Vagina (tissue), 2 donors: ENCODE data around the gene PDZK1.
"Not testable (repeated sequence)": the region's sequence is repeated elsewhere in the genome, so short reads cannot be mapped to it uniquely, and the experiment has no call there.

ENCODE experiments used
- POLR2A ChIP-seq, 2 donors: fragments of 450-650 bp; IDR thresholded peaks; one replicate each; pipeline ENCODE4 v1.6.1; 2017; ENCODE audit warnings: antibody characterized with exemption in 2 of 2, mild to moderate bottlenecking in 2 of 2, moderate library complexity in 2 of 2
- TF ChIP-seq, protein P1 (sequence below), 3 experiments: fragments of 450-650 bp in 2 of 3; fragments of 200-600 bp in 1 of 3; sonication (generic) in 1 of 3; IDR thresholded peaks; one replicate each; pipeline ENCODE4 v1.5.1; 2017 to 2019; ENCODE audit warnings: antibody characterized with exemption in 3 of 3, mild to moderate bottlenecking in 2 of 3, moderate library complexity in 2 of 3

GRCh38 chr1:145662502-145662901 is 44.7 kb downstream of the PDZK1 start:
- TF ChIP-seq, protein P1, sequence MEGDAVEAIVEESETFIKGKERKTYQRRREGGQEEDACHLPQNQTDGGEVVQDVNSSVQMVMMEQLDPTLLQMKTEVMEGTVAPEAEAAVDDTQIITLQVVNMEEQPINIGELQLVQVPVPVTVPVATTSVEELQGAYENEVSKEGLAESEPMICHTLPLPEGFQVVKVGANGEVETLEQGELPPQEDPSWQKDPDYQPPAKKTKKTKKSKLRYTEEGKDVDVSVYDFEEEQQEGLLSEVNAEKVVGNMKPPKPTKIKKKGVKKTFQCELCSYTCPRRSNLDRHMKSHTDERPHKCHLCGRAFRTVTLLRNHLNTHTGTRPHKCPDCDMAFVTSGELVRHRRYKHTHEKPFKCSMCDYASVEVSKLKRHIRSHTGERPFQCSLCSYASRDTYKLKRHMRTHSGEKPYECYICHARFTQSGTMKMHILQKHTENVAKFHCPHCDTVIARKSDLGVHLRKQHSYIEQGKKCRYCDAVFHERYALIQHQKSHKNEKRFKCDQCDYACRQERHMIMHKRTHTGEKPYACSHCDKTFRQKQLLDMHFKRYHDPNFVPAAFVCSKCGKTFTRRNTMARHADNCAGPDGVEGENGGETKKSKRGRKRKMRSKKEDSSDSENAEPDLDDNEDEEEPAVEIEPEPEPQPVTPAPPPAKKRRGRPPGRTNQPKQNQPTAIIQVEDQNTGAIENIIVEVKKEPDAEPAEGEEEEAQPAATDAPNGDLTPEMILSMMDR (IDR thresholded peaks at IDR 0.05), result not testable (repeated sequence)
- not testable (repeated sequence) for TF ChIP-seq POLR2A (IDR thresholded peaks at IDR 0.05)
